ENCODE measurements around the gene RECQL5. TPM values are rescaled to one million over a fixed set of nuclear protein-coding genes. Genes with fewer than 3 reads are reported as not detected.
A peak's percentile ranks its signal among the peaks of the same experiment; 100 is the strongest.

RECQL5 gene
- total and polyA plus RNA-seq, 4 donors, result 16.4 to 32.5 (median 29.8) TPM

DNA sequence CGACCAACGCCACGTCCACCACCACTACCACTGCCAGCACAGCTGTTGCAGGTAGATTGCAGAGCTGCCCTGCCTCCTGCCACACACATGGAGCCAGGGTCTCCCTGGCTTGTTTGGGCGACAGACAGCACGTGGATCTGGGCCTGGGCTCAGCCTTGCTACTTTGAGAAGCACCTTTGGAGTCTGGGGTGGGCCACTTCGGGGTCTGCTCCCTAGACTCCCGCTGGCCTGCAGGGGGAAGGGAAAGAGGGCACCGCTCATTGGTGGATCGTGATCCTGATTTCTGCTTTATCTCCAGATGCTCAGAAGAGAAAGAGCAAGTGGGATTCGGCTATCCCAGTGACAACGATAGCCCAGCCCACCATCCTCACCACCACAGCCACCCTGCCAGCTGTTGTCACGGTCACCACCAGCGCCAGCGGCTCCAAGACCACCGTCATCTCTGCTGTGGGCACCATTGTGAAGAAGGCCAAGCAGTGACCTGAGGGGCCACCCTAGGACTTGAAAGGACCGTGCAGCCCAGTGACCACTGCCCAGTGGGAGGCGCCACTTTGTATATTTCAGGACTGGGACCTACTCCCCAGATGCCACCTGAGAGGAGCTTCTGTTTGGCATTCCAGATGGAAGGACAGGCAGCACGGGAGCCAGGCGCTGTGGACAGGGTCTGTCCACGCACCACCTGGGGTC is 39.2 kb upstream of the RECQL5 start:
- Histone ChIP-seq H3K9me3 (ENCODE audit: control insufficient read depth in 4 of 4, insufficient read depth in 3 of 4, low read length in 3 of 4) (no peaks in the 10 kb centered on the region), H3K9ac (ENCODE audit: insufficient read depth in 1 of 2, low read length in 2 of 2) (no peak overlapping the region), H3K27me3 (ENCODE audit: control insufficient read depth in 3 of 3, insufficient read depth in 3 of 3, low read length in 2 of 3) (no peaks in the 10 kb centered on the region), H3K4me1 (ENCODE audit: control insufficient read depth in 5 of 5, insufficient read depth in 5 of 5, low read length in 5 of 5) (peaks cover 0 to 12% (median 0%) of the 10 kb centered on the region in 5 donors), H3K36me3 (ENCODE audit: control insufficient read depth in 4 of 4, insufficient read depth in 4 of 4, low read length in 4 of 4) (peaks cover 6 to 67% (median 30%) of the 10 kb centered on the region in 4 donors), H3K27ac (ENCODE audit: low read depth in 1 of 2, low read length in 1 of 2) (peak overlapping the region in 1 of 2 donors; percentile 2), H3K4me3 (no peak overlapping the region)
- WGBS, 2 donors, result 91 to 96% methylated on average over 19 to 20 of the region's 20 CpGs
- ATAC-seq (ENCODE audit: insufficient read depth, low FRiP score) (no peak), DNase-seq (no peak)
- TF ChIP-seq, protein P1, sequence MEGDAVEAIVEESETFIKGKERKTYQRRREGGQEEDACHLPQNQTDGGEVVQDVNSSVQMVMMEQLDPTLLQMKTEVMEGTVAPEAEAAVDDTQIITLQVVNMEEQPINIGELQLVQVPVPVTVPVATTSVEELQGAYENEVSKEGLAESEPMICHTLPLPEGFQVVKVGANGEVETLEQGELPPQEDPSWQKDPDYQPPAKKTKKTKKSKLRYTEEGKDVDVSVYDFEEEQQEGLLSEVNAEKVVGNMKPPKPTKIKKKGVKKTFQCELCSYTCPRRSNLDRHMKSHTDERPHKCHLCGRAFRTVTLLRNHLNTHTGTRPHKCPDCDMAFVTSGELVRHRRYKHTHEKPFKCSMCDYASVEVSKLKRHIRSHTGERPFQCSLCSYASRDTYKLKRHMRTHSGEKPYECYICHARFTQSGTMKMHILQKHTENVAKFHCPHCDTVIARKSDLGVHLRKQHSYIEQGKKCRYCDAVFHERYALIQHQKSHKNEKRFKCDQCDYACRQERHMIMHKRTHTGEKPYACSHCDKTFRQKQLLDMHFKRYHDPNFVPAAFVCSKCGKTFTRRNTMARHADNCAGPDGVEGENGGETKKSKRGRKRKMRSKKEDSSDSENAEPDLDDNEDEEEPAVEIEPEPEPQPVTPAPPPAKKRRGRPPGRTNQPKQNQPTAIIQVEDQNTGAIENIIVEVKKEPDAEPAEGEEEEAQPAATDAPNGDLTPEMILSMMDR (IDR thresholded peaks at IDR 0.05; ENCODE audit: control extremely low read depth, extremely low read depth), result no peak

DNA sequence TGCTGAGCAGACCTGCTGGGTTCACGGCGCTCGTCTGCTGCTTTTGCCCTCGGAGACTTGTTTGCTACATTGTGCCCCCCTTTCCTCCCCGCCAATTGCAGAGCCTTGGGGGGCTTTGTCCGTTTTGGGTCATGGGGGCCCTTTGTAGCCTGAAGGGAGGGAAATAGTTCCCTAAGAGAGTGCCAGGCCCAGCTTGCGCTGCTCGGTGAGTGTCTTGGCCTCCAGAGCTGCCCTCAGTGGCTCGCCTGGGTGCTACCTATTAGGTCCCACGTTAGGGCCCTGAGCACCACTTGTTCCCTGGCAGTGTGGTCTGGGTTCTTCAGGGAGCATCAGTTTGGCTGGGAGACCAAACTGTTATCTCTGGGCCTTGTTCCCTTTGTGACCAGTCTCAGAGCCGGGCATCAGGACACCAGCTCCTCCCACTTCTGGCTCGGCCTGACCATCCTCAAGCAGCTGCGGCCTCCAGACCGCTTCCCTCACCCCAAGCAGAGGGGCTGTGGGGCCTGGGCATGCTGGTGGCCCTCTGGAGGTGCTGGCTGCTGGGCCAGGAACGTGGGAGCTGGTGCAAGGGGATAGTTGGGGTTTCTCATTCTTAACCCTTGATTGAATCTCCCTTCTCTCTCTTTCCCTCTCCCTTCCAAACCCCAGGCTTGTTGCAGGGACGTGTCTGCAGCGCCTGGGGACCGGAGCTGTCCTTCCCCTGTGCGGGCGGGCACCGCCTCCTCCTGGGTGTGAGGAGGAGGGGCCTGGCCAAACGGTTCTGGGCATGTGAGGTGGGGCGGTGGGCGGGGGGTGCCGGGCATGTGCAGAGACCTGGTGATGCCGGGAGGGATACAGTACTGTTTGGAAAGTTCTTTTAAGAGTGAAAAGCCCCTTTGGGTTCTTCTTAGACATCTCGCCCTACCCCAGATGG is 38.3 kb upstream of the RECQL5 start:
- H3K9ac ChIP-seq (ENCODE audit: insufficient read depth in 1 of 2, low read length in 2 of 2), result no peak overlapping the region
- H3K4me3 ChIP-seq, result no peak overlapping the region
- DNase-seq (no peak), ATAC-seq (ENCODE audit: insufficient read depth, low FRiP score) (no peak)
- TF ChIP-seq, protein P1 (IDR thresholded peaks at IDR 0.05; ENCODE audit: control extremely low read depth, extremely low read depth), result no peak
- H3K9me3 ChIP-seq (ENCODE audit: control insufficient read depth in 4 of 4, insufficient read depth in 3 of 4, low read length in 3 of 4), result no peaks in the 10 kb centered on the region
- H3K4me1 ChIP-seq (ENCODE audit: control insufficient read depth in 5 of 5, insufficient read depth in 5 of 5, low read length in 5 of 5), result peaks cover 0 to 17% (median 0%) of the 10 kb centered on the region in 5 donors
- H3K36me3 ChIP-seq (ENCODE audit: control insufficient read depth in 4 of 4, insufficient read depth in 4 of 4, low read length in 4 of 4), result peaks cover 6 to 76% (median 37%) of the 10 kb centered on the region in 4 donors
- no peak overlapping the region for H3K27ac ChIP-seq (ENCODE audit: low read depth in 1 of 2, low read length in 1 of 2)
- H3K27me3 ChIP-seq (ENCODE audit: control insufficient read depth in 3 of 3, insufficient read depth in 3 of 3, low read length in 2 of 3), result no peaks in the 10 kb centered on the region
- WGBS, 2 donors, result 87 to 92% methylated on average over 27 of the region's 27 CpGs

DNA sequence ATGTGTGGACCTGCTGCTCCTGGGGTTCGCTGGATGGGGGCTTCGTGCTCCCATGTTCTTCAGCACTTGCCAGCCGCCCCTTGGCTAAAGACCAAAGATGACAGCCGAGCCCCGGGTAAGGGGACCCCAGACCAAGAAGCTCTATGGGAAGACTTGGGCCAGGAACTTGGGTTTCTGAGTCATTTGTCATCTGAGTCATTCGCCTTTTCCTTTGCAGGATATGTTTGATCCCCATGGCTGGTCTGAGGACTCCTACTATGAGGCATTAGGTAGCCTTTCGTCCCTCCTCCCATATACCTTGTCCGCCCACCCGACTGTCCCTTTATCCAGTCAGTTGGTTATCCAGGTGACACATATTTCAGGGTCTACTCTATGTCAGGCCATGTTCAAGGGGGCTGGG is 36.6 kb upstream of the RECQL5 start:
- H3K36me3 ChIP-seq (ENCODE audit: control insufficient read depth in 4 of 4, insufficient read depth in 4 of 4, low read length in 4 of 4), result peaks cover 6 to 74% (median 39%) of the 10 kb centered on the region in 4 donors

More for the DNA sequence above, 36.6 kb upstream of the RECQL5 start:
- ATAC-seq (ENCODE audit: insufficient read depth, low FRiP score), result no peak
- TF ChIP-seq, protein P1 (IDR thresholded peaks at IDR 0.05; ENCODE audit: control extremely low read depth, extremely low read depth), result no peak
- H3K9me3 ChIP-seq (ENCODE audit: control insufficient read depth in 4 of 4, insufficient read depth in 3 of 4, low read length in 3 of 4), result no peaks in the 10 kb centered on the region
- H3K4me3 ChIP-seq, result no peak overlapping the region
- H3K9ac ChIP-seq (ENCODE audit: insufficient read depth in 1 of 2, low read length in 2 of 2), result no peak overlapping the region
- no peak for DNase-seq
- H3K27ac ChIP-seq (ENCODE audit: low read depth in 1 of 2, low read length in 1 of 2), result no peak overlapping the region
- H3K27me3 ChIP-seq (ENCODE audit: control insufficient read depth in 3 of 3, insufficient read depth in 3 of 3, low read length in 2 of 3), result no peaks in the 10 kb centered on the region
- 96 to 98% methylated on average over 9 of the region's 9 CpGs for WGBS, 2 donors
- H3K4me1 ChIP-seq (ENCODE audit: control insufficient read depth in 5 of 5, insufficient read depth in 5 of 5, low read length in 5 of 5), result peaks cover 0 to 17% (median 7%) of the 10 kb centered on the region in 5 donors

Measured in lung (tissue), 12 donors.